ENCODE data around the gene CACNG6.
A peak's percentile ranks its signal among the peaks of the same experiment; 100 is the strongest.

The CACNG6 gene

DNA sequence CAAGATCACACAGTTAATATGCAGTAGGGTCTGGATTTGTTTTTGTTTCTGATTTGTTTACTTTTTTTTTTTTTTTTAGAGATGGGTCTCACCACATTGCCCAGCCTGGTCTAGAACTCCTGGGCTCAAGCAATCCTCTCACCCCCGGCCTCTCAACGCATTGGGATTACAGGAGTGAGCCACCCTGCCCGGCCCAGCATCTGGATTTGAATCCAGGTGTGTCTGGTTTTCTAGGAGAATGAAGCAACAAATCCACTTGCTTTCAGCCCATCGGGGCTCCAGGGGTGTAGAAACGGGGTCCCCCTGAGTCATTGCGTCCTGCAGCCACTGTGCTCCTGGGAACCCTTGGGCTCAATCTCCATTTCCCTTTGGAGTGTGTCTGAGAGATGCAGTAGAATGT lies 22.1 kb upstream of the CACNG6 start:
- no peak for DNase-seq

DNA sequence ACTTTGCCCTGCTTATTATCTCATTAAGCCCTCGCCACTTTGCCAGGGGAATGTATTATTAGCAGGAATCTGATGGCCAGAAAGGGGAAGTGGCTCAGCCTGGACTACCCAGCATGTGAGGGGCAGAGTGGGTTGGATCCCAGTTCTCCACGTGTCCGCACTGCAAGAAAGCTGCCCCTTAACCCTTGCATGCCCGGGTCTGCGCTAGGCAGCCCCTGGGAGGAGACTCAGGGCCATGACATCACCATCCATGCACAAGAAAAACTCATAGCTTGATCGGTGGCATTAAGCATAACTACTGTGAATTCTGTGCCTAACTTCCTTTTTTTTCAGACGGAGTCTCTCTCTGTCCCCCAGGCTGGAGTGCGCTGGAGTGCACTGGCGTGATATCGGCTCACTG lies 19.8 kb upstream of the CACNG6 start:
- DNase-seq = no peak

DNA sequence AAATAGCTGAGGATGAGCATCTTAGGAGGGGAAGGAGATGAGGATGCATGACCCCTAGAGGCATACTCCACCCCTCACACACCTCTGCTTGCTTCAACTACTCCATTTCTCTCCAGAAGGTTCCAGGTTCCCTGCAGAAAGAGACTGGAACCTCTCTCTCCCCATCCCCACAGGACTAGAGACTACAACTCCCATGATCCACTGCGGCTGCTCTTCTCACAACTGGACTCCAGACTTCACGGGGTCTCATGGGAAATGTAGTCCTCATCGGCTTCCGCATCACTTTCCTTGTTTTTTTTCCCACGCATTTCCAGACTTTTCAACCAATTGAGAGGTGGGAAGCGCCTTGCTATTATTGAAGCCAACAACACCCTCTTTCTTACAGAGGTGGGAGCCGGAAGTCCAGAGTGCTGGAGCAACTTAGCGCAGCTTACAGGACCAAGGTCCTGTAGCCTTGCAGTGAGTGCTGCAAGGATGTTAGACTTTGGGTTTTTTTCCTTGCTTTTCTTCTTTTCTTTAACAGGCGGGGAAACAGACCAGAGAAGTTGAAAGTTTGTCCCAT lies 13.9 kb upstream of the CACNG6 start:
- DNase-seq = peak; percentile 73

DNA sequence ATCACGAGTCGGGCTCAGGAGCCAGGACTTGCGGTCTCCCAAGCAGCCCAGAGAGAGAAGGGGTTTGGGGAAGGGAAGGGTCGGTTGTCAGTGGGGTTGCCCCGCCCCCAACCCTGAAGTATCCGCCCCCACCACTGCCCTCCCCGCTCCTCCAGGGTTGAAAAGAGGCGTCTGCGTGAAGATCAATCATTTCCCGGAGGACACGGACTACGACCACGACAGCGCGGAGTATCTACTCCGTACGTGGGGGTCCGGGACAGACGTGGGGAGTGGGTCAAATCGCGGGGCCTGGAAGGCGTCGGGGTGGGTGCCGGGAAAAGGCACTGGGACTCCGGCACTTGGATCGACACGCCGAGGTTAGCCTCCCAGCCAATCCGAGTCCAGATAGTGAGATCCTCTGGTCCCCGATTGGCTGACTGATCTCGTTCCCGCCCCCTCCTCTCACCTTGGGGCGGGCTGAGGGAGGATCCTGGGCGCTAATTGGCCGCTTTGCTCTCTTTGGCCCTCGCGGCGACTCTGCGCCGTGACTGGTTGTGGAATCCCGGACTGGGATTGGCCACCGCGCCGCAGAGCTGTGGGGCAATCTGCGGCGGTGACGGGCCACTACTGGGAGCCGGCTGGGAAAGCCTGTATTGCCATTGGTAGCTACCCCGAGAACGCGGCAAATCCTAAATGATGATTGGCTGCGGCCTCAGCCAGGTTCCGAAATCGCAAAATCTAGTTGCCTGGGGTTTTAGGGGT lies 13.3 kb upstream of the CACNG6 start:
- DNase-seq = peak; percentile 47 to 76

DNA sequence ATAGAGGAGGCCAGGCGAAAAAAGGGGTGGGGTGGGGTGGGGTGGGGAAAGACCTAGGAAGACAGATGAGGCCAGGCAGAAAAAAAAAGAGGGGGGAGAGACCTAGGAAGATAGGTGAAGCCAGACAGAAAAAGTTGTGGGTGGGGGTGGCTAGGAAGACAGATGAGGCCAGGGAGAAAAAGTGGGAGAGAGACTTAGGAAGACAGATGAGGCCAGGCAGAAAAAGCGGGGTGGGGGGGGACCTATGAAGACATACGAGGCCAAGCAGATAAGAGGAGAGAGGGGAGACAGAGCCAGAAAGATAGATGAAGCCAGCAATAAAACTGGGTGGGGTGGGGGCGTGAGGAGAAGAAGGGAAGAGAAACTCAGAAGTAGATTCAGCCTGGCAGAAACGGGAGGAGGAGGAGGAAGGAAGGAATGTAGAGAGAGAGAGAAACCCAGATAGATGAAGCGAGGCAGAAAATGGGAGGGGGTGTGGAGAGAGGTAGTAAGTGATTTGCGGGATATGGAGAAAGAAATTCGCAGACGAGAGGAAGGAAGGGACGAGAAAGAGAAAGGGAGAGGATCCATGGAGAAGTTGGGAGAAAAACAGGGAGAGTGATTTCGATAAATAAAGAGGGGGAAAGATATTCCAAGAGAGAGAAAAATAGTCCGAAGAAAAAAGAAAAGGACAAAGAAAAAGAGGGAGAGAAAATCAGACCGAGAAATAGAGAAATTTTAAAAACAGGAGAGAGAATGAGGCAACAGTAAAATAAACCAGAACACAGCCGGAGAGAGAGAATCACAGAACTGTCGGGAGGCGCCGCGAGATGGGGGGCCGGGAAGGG lies 12.2 kb upstream of the CACNG6 start:
- no peak for DNase-seq

DNA sequence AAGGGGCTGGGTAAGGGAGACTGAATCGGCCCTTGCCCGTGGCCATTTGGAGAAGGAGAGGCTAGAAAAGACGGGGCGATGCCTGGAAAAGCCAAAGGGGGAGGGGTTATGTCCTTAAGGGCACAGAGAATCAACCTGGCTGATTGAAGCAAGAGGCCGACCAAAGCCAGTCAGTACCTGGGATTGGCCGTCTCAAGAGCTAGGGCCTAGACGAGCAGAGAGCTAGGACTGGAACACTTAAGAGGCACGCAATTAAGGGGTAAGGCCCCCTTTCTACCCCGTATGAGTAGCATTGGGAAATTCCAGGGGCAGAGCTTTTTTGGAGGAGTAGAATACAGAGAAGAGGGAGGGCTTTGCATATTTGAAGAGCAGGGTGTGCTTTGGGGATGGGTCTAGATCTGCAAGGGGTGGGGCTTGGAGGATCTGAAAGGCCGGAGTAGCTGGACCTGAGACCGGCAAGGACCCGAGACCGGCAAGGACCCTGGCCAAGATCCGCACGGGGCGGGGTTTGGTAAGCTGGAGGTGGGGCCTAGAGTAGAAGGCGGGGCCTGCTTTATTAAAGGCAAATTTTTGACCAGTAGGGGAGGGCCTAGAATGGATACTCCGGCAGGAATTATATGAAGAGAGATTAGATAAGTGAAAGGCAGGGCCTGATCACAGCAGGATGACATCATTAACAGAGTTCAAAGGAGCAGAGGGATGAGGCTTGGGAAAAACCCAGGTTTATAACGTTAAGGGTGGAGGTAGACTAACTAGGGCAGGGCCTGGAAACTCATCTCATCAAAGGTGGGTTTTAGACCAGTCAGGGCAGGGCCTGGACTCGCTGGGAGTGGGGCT lies 10.7 kb upstream of the CACNG6 start:
- no peak for DNase-seq

DNA sequence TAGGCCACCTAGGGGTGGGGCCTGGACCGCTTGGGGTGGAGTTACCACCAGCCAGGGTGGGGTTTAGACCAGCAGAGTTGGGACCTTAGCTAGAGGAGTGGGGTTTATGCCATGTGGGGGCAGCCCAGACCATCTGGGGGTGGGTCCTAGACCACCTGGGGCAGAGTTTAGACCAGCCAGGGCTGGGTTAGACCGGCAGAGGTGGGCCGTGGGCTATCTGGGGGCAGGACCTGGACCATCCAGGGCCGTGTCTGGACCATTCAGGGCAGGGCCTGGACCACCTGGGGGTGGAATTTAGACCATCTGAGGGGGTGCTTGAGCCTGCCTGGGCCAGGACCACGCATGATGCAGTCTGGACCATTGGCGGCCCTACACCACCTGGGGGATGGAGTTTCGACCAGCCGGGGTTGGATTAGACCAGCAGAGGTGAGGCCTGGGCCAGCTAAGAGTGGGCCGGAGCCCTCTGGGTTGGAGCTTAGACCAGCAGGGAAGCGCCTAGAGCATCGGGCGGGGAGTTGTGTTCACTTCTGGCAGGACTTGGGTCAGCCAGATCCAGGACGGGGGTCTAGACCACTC lies 10.0 kb upstream of the CACNG6 start:
- no peak for DNase-seq

DNA sequence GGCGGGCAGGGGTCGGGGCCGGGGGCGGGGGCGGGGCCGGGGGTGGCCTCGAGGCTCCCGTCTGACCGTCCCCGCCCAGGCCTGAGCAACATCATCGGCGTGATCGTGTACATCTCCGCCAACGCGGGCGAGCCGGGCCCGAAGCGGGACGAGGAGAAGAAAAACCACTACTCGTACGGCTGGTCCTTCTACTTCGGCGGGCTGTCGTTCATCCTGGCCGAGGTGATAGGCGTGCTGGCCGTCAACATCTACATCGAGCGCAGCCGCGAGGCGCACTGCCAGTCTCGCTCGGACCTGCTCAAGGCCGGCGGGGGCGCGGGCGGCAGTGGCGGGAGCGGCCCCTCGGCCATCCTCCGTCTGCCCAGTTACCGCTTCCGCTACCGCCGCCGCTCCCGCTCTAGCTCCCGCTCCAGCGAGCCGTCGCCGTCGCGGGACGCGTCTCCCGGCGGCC lies 9.4 kb upstream of the CACNG6 start:
- no peak for DNase-seq

DNA sequence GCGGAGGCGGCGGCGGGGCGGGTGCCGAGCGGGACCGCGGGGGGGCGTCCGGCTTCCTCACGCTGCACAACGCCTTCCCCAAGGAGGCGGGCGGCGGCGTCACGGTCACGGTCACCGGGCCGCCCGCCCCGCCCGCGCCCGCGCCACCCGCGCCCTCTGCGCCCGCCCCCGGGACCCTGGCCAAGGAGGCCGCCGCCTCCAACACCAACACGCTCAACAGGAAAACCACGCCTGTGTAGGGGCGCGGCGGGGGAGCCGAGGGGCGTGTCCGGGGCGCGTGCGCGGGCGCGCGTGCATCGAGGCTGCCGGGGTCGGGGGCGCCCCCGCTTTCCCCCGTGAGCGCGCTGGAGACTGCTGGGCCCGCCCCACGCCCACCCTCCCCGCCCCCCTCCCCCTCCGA lies 8.8 kb upstream of the CACNG6 start:
- peak; percentile 14 to 29 for DNase-seq

DNA sequence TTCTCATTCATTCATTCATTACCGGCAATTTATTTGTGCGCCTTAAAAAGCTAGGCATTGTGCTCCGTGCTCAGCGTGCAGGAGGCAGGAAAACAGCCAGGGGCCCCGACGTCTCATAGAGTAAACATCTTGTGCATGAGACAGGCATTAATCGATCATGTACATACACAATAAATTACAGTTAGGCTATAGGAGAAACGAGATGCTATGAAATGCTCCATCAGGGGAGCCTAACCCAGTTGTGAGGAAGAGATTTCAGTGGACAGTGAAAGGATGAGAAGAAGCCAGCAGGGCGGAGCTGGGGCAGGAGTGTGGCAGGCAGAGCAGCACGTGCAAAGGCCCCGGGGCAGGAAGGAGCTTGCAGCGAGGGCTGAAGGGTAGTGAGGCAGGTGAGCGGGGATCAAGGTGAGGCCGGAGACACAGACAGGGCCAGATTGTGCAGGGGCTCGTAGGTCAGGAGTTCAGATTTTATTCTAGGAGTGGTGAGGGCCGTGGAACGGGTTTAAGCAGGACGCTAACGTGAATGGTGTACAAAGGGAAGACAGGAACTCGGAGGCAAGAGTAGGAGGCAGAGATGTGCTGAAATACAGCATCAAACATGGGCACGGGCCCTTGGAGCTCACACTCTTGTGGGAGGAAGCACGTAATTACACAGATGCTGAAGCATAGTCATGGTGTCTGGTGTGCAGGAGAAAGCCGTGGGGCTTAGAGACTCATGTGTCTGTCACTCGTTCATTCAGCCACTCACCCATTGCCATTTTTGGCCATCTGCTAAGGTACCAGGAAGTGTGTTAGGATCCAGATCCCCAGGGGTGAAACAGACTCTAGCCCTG lies 7.8 kb upstream of the CACNG6 start:
- DNase-seq = no peak

DNA sequence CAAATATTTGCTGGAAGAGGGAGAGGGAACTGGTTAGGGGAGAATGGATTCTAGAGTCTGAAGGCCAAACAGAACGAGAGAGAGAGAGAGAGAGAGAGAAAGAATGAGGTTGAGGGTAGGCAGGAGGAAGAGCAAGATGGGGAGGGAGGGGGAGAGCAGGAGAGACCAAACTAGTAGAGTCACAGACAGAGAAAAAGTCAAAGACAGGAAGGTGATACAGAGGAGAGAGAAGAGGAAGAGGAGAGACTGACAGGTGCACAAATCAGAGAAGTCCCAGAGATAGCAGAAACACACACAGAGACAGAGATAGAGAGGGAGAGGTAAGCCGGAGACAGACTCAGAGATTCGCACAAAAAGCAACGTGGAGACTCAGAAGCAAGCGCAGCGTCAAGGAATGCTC lies 5.6 kb upstream of the CACNG6 start:
- DNase-seq = no peak

DNA sequence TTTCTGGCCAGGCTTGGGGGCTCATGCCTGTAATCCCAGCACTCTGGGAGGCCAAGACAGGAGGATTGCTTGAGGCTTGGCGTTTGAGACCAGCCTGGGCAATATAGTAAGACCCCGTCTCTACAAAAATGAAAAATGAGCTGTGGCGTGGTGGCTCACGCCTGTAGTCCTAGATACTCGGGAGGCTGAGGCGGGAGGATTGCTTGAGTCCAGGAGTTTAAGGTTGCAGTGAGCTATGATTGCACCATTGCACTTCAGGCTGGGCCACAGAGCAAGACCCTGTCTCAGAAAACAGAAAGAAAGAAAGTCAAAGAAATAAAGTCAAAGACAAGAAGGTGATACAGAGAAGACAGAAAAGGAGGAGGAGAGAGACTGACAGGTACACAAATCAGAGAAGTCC lies 2.5 kb upstream of the CACNG6 start:
- DNase-seq = no peak

DNA sequence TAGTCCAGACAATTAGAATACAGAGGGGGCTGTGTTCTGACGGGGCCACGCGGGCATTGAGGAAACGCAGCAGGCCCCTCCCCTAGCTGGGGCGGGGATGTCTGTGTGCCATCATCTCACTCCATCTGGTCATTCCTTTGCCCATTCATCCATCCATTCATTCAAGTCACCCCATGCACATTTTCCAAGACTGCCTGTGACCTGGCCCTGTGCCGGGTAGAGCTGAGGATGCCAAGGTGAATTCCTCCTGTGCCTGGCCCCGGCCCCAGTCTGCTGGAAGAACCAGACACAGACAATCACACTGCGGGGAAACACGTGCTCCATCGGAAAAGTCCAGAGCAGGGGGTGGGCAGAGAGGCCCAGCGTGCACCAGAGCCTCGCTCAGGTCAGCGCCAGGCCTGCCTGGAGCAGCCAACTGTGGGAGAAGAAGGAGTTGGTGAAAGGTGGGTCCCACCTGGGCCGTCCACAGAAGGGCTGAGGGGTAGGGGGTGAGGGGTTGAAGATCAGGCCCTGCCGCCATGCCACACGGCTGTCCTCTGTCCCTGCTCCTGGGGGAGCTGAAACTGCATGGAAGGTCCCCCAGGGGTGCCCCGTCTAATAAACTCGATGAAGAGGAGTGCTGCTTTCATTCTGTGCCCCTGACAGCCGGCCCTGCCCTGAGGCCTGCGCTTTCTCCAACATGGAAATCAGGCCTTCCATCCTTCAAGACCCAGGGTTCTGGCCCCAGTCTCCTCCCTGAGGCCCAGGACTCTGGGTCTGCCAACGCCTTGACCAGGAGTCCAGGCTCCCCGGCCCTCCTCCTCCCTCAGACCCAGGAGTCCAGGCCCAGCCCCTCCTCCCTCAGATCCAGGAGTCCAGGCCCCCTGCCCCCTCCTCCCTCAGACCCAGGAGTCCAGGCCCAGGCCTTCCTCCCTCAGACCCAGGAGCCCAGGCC lies 1.6 kb upstream of the CACNG6 start:
- DNase-seq = no peak

DNA sequence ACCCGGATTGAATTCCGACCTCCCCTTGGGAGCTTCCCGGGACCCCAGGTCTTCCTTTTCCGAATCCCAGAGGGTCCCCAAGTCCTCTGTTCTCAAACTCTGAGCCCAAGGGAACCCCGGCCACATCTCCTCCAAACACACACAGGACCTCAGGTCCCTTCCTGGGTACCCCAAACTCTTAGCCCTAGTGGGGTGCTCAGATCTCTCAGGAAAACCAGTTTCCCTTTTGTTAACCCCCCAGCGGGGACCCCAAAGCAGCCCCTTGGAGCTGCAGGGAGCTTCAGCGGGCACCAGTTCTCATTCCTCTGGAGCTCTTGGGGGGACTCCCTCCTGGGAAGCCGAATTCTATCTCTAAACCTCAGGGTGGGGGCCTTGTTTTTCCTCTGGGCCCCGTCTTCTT lies 774 bp downstream of the CACNG6 start:
- no peak for DNase-seq

DNA sequence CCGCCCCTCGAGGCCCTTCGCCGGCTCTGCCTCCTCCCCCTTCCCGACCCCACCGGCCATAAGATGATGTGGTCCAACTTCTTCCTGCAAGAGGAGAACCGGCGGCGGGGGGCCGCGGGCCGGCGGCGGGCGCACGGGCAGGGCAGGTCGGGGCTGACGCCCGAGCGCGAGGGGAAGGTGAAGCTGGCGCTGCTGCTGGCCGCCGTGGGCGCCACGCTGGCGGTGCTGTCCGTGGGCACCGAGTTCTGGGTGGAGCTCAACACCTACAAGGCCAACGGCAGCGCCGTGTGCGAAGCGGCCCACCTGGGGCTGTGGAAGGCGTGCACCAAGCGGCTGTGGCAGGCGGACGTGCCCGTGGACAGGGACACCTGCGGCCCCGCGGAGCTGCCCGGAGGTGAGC lies 1.4 kb downstream of the CACNG6 start:
- DNase-seq = no peak

DNA sequence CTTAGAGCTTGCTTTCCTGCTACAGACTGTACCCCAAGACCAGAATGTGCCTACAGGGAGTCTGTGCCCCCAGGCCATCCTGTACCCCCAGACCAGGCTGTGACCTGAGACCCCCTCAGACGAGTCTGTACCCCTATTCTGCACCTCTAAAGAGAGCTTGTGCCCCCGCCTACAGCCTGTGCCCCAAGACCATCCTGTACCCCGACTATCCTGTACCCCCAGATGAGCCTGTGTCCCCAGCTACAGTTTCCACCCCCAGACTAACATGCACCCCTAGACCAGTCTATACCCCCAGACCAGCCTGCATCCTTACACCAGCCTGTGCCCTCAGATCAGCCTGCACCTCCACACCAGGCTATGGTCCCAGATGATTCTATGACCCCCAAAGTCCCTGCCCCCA lies 2.0 kb downstream of the CACNG6 start:
- DNase-seq = no peak

DNA sequence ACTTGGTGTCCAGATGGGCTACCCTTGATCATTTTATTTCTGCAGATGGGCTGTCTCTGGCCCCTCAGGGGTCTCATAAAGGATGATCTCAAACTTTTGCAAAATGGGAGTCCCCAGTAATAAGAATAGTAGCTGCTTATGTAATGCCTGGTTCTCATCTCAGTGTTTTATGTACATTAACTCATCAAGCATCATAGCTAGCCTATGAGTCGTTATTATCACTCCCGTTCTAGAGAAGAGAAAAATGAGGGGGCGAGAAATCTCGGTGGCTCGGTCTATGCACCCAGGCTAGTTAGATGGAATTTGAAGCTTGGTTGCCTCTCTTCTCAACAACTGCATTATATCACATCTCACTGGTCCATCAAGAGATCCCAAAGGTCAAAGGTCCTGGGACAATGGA lies 3.4 kb downstream of the CACNG6 start:
- no peak for DNase-seq

DNA sequence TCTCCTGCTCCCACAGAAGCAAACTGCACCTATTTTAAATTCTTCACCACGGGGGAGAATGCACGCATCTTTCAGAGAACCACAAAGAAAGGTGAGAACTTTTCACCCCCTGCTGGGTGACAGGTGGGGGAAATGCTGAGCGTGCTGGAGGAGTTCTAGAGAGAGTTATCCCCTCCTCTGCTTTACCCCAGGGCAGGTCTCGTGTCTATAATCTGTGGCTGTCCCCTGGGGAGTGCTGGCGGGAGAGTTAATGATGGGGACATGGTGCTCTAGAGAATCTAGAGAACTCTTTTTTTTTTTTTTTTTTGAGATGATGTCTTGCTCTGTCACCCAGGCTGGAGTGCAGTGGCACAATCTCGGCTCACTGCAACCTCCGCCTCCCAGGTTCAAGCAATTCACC lies 6.8 kb downstream of the CACNG6 start:
- DNase-seq = no peak

DNA sequence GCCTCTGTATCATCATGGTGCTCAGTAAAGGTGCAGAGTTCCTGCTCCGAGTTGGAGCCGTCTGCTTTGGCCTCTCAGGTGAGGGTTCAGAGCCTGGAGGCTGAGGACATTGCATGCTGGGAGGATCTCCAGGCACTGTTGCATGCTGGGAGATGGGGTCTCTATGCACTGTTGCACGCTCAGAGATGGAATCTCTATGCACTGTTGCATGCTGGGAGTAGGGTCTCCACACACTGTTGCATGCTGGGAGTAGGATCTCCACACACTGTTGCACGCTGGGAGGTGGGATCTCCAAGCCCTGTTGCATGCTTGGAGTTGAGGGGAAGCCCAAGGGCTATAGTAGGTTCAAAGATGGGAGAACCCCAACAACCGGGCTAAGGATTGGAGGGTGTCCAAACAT lies 8.3 kb downstream of the CACNG6 start:
- DNase-seq = no peak

DNA sequence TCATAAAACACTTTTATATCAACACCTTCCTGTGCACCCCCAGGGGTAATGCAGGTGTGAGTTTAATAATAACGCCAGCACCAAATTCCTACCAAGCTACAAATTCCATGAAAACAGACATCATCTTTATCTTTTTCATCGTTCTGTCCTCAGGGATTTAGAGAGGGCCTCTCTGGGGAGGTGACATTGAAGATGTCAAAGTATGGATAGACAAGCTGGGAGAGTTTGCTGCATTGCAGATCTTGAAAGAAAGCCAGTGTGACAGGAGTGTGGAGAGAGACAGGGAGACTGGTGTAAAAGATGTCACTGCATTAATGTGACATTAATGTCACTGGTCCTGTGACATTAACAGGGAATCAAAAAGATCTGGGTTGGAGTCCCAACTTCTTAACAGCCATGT lies 10.1 kb downstream of the CACNG6 start:
- no peak for DNase-seq
